Activated CD4-positive, alpha-beta T cell treated with anti-CD3 and anti-CD28 coated beads, Interleukin-2, amount 10 ng/mL, durations not matched to agents 24 days and 14 days (primary cell): ENCODE measurements around the gene PRKN. TPM values are rescaled to one million over a fixed set of nuclear protein-coding genes. Genes with fewer than 3 reads are reported as not detected.

Experiments
- DNase-seq: peaks from one replicate; pipeline ENCODE4 v3.0.0; 2022
- H3K27ac Mint-ChIP-seq: one replicate; pipeline ENCODE4 v1.8.0; 2022; ENCODE audit warnings: mild to moderate bottlenecking, mixed read lengths
- H3K27me3 Mint-ChIP-seq: one replicate; pipeline ENCODE4 v1.8.0; 2022; ENCODE audit warnings: mixed read lengths
- H3K36me3 Mint-ChIP-seq: one replicate; pipeline ENCODE4 v1.8.0; 2022; ENCODE audit warnings: low read depth, mild to moderate bottlenecking, mixed read lengths
- H3K4me1 Mint-ChIP-seq: one replicate; pipeline ENCODE4 v1.8.0; 2021; ENCODE audit warnings: mixed read lengths
- H3K4me3 Mint-ChIP-seq: one replicate; pipeline ENCODE4 v1.8.0; 2022; ENCODE audit warnings: mild to moderate bottlenecking, moderate library complexity, mixed read lengths
- H3K9me3 Mint-ChIP-seq: one replicate; pipeline ENCODE4 v1.8.0; 2021; ENCODE audit warnings: mixed read lengths
- intact Hi-C: fragments of 100-400 bp; cut with micrococcal nuclease; formaldehyde crosslinking; loops from one replicate; pipeline ENCODE4 v1.15.1; 2023
- total RNA-seq: library from RNA; stranded (reverse); gene quantifications from 2 replicates; pipeline ENCODE4 v1.2.3, GENCODE V29; 2022

Gene PRKN
- total RNA-seq, 1 donor from 2014 or later, result not detected

GRCh38 chr6:162704001-162704400 lies 23.6 kb downstream of the PRKN start:
- H3K36me3 Mint-ChIP-seq, result no peaks in the 10 kb centered on the region
- no peak overlapping the region for H3K27ac Mint-ChIP-seq
- DNase-seq, result peak; percentile 16

GRCh38 chr6:162702446-162702845 lies 25.1 kb downstream of the PRKN start:
- intact Hi-C loops, result no loop called here
- Mint-ChIP-seq H3K36me3 (no peaks in the 10 kb centered on the region), H3K27ac (no peak overlapping the region), H3K27me3 (no peaks in the 10 kb centered on the region), H3K9me3 (no peaks in the 10 kb centered on the region), H3K4me1 (no peaks in the 10 kb centered on the region), H3K4me3 (no peak overlapping the region)
- DNase-seq, result no peak

More at GRCh38 chr6:162704001-162704400, 23.6 kb downstream of the PRKN start:
- Mint-ChIP-seq H3K9me3 (no peaks in the 10 kb centered on the region), H3K27me3 (no peaks in the 10 kb centered on the region), H3K4me1 (no peaks in the 10 kb centered on the region), H3K4me3 (no peak overlapping the region)
- intact Hi-C loops, result no loop called here

- DNase-seq, result no peak
- Mint-ChIP-seq H3K27ac (no peak overlapping the region), H3K27me3 (no peaks in the 10 kb centered on the region), H3K36me3 (no peaks in the 10 kb centered on the region), H3K9me3 (no peaks in the 10 kb centered on the region), H3K4me1 (no peaks in the 10 kb centered on the region), H3K4me3 (no peak overlapping the region)
- intact Hi-C loops, result no loop called here
Measured at GRCh38 chr6:162701551-162701950, 26.0 kb downstream of the PRKN start.

- Mint-ChIP-seq H3K27me3 (no peaks in the 10 kb centered on the region), H3K4me1 (no peaks in the 10 kb centered on the region), H3K27ac (no peak overlapping the region), H3K9me3 (no peaks in the 10 kb centered on the region), H3K36me3 (no peaks in the 10 kb centered on the region), H3K4me3 (no peak overlapping the region)
- intact Hi-C loops, result no loop called here
- DNase-seq, result no peak
Measured at GRCh38 chr6:162700966-162701365, 26.6 kb downstream of the PRKN start.

- intact Hi-C loops, result no loop called here
- H3K9me3 Mint-ChIP-seq, result no peaks in the 10 kb centered on the region
- no peak for DNase-seq
- H3K36me3 Mint-ChIP-seq, result no peaks in the 10 kb centered on the region
- H3K4me3 Mint-ChIP-seq, result no peak overlapping the region
- H3K27me3 Mint-ChIP-seq, result no peaks in the 10 kb centered on the region
- no peaks in the 10 kb centered on the region for H3K4me1 Mint-ChIP-seq
- no peak overlapping the region for H3K27ac Mint-ChIP-seq
Measured at GRCh38 chr6:162699961-162700360, 27.6 kb downstream of the PRKN start.

- Mint-ChIP-seq H3K4me1 (no peaks in the 10 kb centered on the region), H3K4me3 (no peak overlapping the region), H3K27ac (no peak overlapping the region), H3K9me3 (no peaks in the 10 kb centered on the region), H3K36me3 (no peaks in the 10 kb centered on the region), H3K27me3 (no peaks in the 10 kb centered on the region)
- DNase-seq, result no peak
- intact Hi-C loops, result no loop called here
Measured at GRCh38 chr6:162698440-162698839, 29.1 kb downstream of the PRKN start.

- Mint-ChIP-seq H3K27ac (no peak overlapping the region), H3K9me3 (no peaks in the 10 kb centered on the region), H3K4me3 (no peak overlapping the region), H3K4me1 (no peaks in the 10 kb centered on the region), H3K36me3 (no peaks in the 10 kb centered on the region), H3K27me3 (no peaks in the 10 kb centered on the region)
- DNase-seq, result no peak
- intact Hi-C loops, result no loop called here
Measured at GRCh38 chr6:162697872-162698403, 29.6 kb downstream of the PRKN start.

GRCh38 chr6:162690158-162690557 lies 37.4 kb downstream of the PRKN start:
- no peaks in the 10 kb centered on the region for H3K4me1 Mint-ChIP-seq
- no peaks in the 10 kb centered on the region for H3K36me3 Mint-ChIP-seq
- DNase-seq, result no peak
- no peaks in the 10 kb centered on the region for H3K9me3 Mint-ChIP-seq
- intact Hi-C loops, result no loop called here
- H3K27ac Mint-ChIP-seq, result no peak overlapping the region
- H3K27me3 Mint-ChIP-seq, result no peaks in the 10 kb centered on the region
- no peak overlapping the region for H3K4me3 Mint-ChIP-seq

GRCh38 chr6:162688751-162689345 lies 38.7 kb downstream of the PRKN start:
- H3K27ac Mint-ChIP-seq, result no peak overlapping the region
- H3K27me3 Mint-ChIP-seq, result no peaks in the 10 kb centered on the region
- no peak overlapping the region for H3K4me3 Mint-ChIP-seq
- DNase-seq, result no peak
- H3K4me1 Mint-ChIP-seq, result no peaks in the 10 kb centered on the region
- no peaks in the 10 kb centered on the region for H3K36me3 Mint-ChIP-seq
- H3K9me3 Mint-ChIP-seq, result no peaks in the 10 kb centered on the region
- intact Hi-C loops, result no loop called here

GRCh38 chr6:162685586-162685985 lies 42.0 kb downstream of the PRKN start:
- H3K36me3 Mint-ChIP-seq, result no peaks in the 10 kb centered on the region
- intact Hi-C loops, result no loop called here
- no peak overlapping the region for H3K4me3 Mint-ChIP-seq
- no peaks in the 10 kb centered on the region for H3K27me3 Mint-ChIP-seq
- H3K27ac Mint-ChIP-seq, result no peak overlapping the region
- peaks cover 4% of the 10 kb centered on the region for H3K9me3 Mint-ChIP-seq
- H3K4me1 Mint-ChIP-seq, result no peaks in the 10 kb centered on the region
- DNase-seq, result no peak

- no peak overlapping the region for H3K27ac Mint-ChIP-seq
- intact Hi-C loops, result no loop called here
- H3K27me3 Mint-ChIP-seq, result no peaks in the 10 kb centered on the region
- no peaks in the 10 kb centered on the region for H3K4me1 Mint-ChIP-seq
- H3K4me3 Mint-ChIP-seq, result no peak overlapping the region
- H3K9me3 Mint-ChIP-seq, result peaks cover 4% of the 10 kb centered on the region
- H3K36me3 Mint-ChIP-seq, result no peaks in the 10 kb centered on the region
- no peak for DNase-seq
Measured at GRCh38 chr6:162684961-162685360, 42.6 kb downstream of the PRKN start.

GRCh38 chr6:162684052-162684451 lies 43.5 kb downstream of the PRKN start:
- Mint-ChIP-seq H3K27ac (no peak overlapping the region), H3K4me3 (no peak overlapping the region), H3K36me3 (no peaks in the 10 kb centered on the region), H3K27me3 (no peaks in the 10 kb centered on the region), H3K4me1 (no peaks in the 10 kb centered on the region), H3K9me3 (peaks cover 4% of the 10 kb centered on the region)
- intact Hi-C loops, result no loop called here
- DNase-seq, result no peak

- intact Hi-C loops, result no loop called here
- H3K27ac Mint-ChIP-seq, result no peak overlapping the region
- H3K4me1 Mint-ChIP-seq, result no peaks in the 10 kb centered on the region
- no peak for DNase-seq
- H3K27me3 Mint-ChIP-seq, result no peaks in the 10 kb centered on the region
- H3K4me3 Mint-ChIP-seq, result no peak overlapping the region
- peaks cover 4% of the 10 kb centered on the region for H3K9me3 Mint-ChIP-seq
- no peaks in the 10 kb centered on the region for H3K36me3 Mint-ChIP-seq
Measured at GRCh38 chr6:162683135-162683534, 44.4 kb downstream of the PRKN start.

GRCh38 chr6:162681447-162681846 lies 46.1 kb downstream of the PRKN start:
- Mint-ChIP-seq H3K27me3 (no peaks in the 10 kb centered on the region), H3K36me3 (no peaks in the 10 kb centered on the region), H3K9me3 (peaks cover 4% of the 10 kb centered on the region), H3K27ac (no peak overlapping the region), H3K4me1 (no peaks in the 10 kb centered on the region), H3K4me3 (no peak overlapping the region)
- intact Hi-C loops, result no loop called here
- DNase-seq, result no peak

GRCh38 chr6:162680871-162681270 lies 46.7 kb downstream of the PRKN start:
- Mint-ChIP-seq H3K36me3 (no peaks in the 10 kb centered on the region), H3K27me3 (no peaks in the 10 kb centered on the region), H3K4me3 (no peak overlapping the region), H3K27ac (no peak overlapping the region), H3K4me1 (no peaks in the 10 kb centered on the region), H3K9me3 (peaks cover 4% of the 10 kb centered on the region)
- intact Hi-C loops, result no loop called here
- DNase-seq, result no peak
